VCaP (cell line): ENCODE data around the gene ABCA2.
"Not testable (repeated sequence)": the region's sequence is repeated elsewhere in the genome, so short reads cannot be mapped to it uniquely, and the experiment has no call there.

Source experiments
- H3K27ac ChIP-seq: fragments of 450-650 bp; 2 replicates; pipeline ENCODE4 v1.5.1; 2017
- CTCF ChIP-seq: fragments of 450-650 bp; conservative IDR thresholded peaks from 2 replicates; pipeline ENCODE4 v1.5.1; 2017; ENCODE audit warnings: mild to moderate bottlenecking, moderate library complexity

Gene ABCA2

GRCh38 chr9:137007108-137007815 is 20.8 kb downstream of the ABCA2 start:
- no peak overlapping the region; the same call in 1 of the 2 replicates for H3K27ac ChIP-seq
- TF ChIP-seq CTCF = no peak

GRCh38 chr9:137006116-137007003 is 21.7 kb downstream of the ABCA2 start:
- TF ChIP-seq CTCF = no peak
- no peak overlapping the region for H3K27ac ChIP-seq

GRCh38 chr9:137004285-137004684 is 23.8 kb downstream of the ABCA2 start:
- TF ChIP-seq CTCF = peak; percentile 68
- H3K27ac ChIP-seq = not testable (repeated sequence)

GRCh38 chr9:137002646-137003041 is 25.4 kb downstream of the ABCA2 start:
- no peak for TF ChIP-seq CTCF
- H3K27ac ChIP-seq = no peak overlapping the region

GRCh38 chr9:137001857-137002645 is 26.0 kb downstream of the ABCA2 start:
- no peak overlapping the region for H3K27ac ChIP-seq

GRCh38 chr9:137000177-137000930 is 27.7 kb downstream of the ABCA2 start:
- H3K27ac ChIP-seq = no peak overlapping the region
- TF ChIP-seq CTCF = no peak

More at GRCh38 chr9:137001857-137002645, 26.0 kb downstream of the ABCA2 start:
- no peak for TF ChIP-seq CTCF
